GM13976 (cell line): ENCODE data around the gene SLC17A3.

Source experiments
- DNase-seq: peaks from one replicate; pipeline ENCODE4 v3.0.0; 2012; ENCODE audit warnings: low spot score
- CTCF ChIP-seq: IDR thresholded peaks from 2 replicates; pipeline ENCODE4 v1.5.1; 2012; ENCODE audit warnings: borderline replicate concordance, mild to moderate bottlenecking; ENCODE audit not compliant: insufficient read depth; ENCODE audit errors: extremely low read depth, missing control alignments, control extremely low read depth
- in situ Hi-C: fragments of 300-500 bp; cut with MboI; formaldehyde crosslinking; loops from one replicate; pipeline ENCODE4 v1.12.0; 2022; ENCODE audit warnings: low sequenced_read_pairs, mixed read lengths, inconsistent platforms; ENCODE audit not compliant: unreplicated experiment

The SLC17A3 gene

GRCh38 chr6:25880601-25881000 lies 6.6 kb upstream of the SLC17A3 start:
- no peak for TF ChIP-seq CTCF
- no peak for DNase-seq
- in situ Hi-C loops = no loop called here

- no peak for DNase-seq
- no peak for TF ChIP-seq CTCF
- in situ Hi-C loops = no loop called here
These were observed 4.8 kb upstream of the SLC17A3 start for GRCh38 chr6:25878721-25879322.

GRCh38 chr6:25875926-25876602 lies 2.0 kb upstream of the SLC17A3 start:
- DNase-seq = no peak
- in situ Hi-C loops = no loop called here
- no peak for TF ChIP-seq CTCF

GRCh38 chr6:25875563-25875905 lies 1.5 kb upstream of the SLC17A3 start:
- in situ Hi-C loops = no loop called here
- TF ChIP-seq CTCF = no peak

GRCh38 chr6:25874822-25875562 lies 949 bp upstream of the SLC17A3 start:
- DNase-seq = no peak
- in situ Hi-C loops = no loop called here
- no peak for TF ChIP-seq CTCF

More at GRCh38 chr6:25875563-25875905, 1.5 kb upstream of the SLC17A3 start:
- no peak for DNase-seq

GRCh38 chr6:25872814-25873213 lies 1.2 kb downstream of the SLC17A3 start:
- no peak for DNase-seq
- in situ Hi-C loops = no loop called here
- no peak for TF ChIP-seq CTCF
